Left lung (tissue), 10 donors: ENCODE results near the gene CREBBP. TPM values are rescaled to one million over a fixed set of nuclear protein-coding genes. Genes with fewer than 3 reads are reported as not detected.

Source experiments
- ATAC-seq: fragments of 200-7000 bp; cut with Tn5 transposase; one replicate; pipeline ENCODE4 v1.9.1; 2020; ENCODE audit warnings: moderate library complexity
- DNase-seq, 4 donors: peaks; one replicate each; pipeline ENCODE4 v3.0.0-alpha.2; 2013 to 2020
- H3K27ac ChIP-seq, 2 donors: fragments of 200-600 bp; sonication (generic) in 1 of 2; one replicate each; pipeline versions ENCODE4 v1.5.0 to v1.8.0; 2020 to 2021
- H3K27me3 ChIP-seq, 2 donors: fragments of 200-600 bp; sonication (generic) in 1 of 2; one replicate each; pipeline versions ENCODE4 v1.5.0 to v1.8.0; 2020 to 2021
- H3K36me3 ChIP-seq, 2 donors: fragments of 200-600 bp; sonication (generic) in 1 of 2; one replicate each; pipeline versions ENCODE4 v1.5.0 to v1.8.0; 2020 to 2021
- H3K4me1 ChIP-seq, 2 donors: fragments of 200-600 bp; one replicate each; pipeline ENCODE4 v1.8.0; 2021
- H3K4me3 ChIP-seq, 2 donors: fragments of 200-600 bp; sonication (generic) in 1 of 2; one replicate each; pipeline versions ENCODE4 v1.5.0 to v1.8.0; 2020 to 2021; ENCODE audit warnings: mild to moderate bottlenecking in 1 of 2
- H3K9me3 ChIP-seq, 2 donors: fragments of 200-600 bp; sonication (generic) in 1 of 2; one replicate each; pipeline versions ENCODE4 v1.5.0 to v1.8.0; 2020 to 2021
- intact Hi-C, 2 donors: fragments of 100-400 bp; cut with DNase I; formaldehyde crosslinking; loops; one replicate each; pipeline versions ENCODE4 v1.11.2 to v1.14.2; 2022
- polyA plus RNA-seq, 6 donors: library from polyadenylated mRNA; unstranded; fragments of 120-200 nt; gene quantifications; one replicate each; pipeline ENCODE4 v1.2.1, GENCODE V29; 2013; ENCODE audit not compliant: insufficient read length in 6 of 6
- total RNA-seq, 2 donors: library from RNA; stranded (reverse); fragmentation: NEBNext Ultra II Directional; extraction: Animal tissue kit (Norgen Biotek cat#: 25700); gene quantifications; one replicate each; pipeline ENCODE4 v1.2.1, GENCODE V29; 2021
- TF ChIP-seq, protein P1 (sequence below), 2 donors: fragments of 200-600 bp; sonication (generic) in 1 of 2; IDR thresholded peaks; one replicate each; pipeline versions ENCODE4 v1.5.0 to v1.8.0; 2021; ENCODE audit warnings: antibody characterized with exemption in 2 of 2
- donor health status: DM: no; HTN: yes; CAD: no.
- donor health status: DM: no; HTN: no; CAD: no.

Gene CREBBP
- total and polyA plus RNA-seq, 8 donors = 48.3 to 112 (median 104) TPM

DNA sequence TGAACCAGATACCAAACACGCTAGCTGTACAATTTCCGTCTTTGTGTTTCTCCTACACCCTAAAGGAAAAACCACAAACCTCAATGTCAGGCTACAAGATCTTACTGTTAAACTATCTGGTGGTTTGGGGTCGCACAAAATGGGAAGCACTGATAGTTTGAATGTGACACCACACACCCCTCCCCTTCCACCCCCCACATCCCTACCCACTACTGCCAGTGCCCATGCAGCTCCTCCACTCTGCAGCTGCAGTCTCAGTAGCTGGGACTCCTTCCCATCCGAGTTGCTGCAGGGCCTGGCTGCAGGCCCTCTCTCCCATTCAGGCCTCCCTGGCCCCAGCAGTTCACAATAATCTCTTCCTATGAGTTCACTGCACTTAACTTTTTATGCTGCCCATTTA lies 181.6 kb downstream of the CREBBP start:
- intact Hi-C loops = loop anchor here in 1 of 2 donors (10.0 kb wide), 1 partner anchor 176 kb away; no protein-coding TSS in a partner anchor
- no peak for ATAC-seq
- Histone ChIP-seq H3K36me3 (no peaks in the 10 kb centered on the region), H3K27ac (no peak overlapping the region), H3K9me3 (no peaks in the 10 kb centered on the region), H3K4me1 (no peaks in the 10 kb centered on the region), H3K4me3 (no peak overlapping the region), H3K27me3 (no peaks in the 10 kb centered on the region)
- DNase-seq = no peak
- TF ChIP-seq, protein P1, sequence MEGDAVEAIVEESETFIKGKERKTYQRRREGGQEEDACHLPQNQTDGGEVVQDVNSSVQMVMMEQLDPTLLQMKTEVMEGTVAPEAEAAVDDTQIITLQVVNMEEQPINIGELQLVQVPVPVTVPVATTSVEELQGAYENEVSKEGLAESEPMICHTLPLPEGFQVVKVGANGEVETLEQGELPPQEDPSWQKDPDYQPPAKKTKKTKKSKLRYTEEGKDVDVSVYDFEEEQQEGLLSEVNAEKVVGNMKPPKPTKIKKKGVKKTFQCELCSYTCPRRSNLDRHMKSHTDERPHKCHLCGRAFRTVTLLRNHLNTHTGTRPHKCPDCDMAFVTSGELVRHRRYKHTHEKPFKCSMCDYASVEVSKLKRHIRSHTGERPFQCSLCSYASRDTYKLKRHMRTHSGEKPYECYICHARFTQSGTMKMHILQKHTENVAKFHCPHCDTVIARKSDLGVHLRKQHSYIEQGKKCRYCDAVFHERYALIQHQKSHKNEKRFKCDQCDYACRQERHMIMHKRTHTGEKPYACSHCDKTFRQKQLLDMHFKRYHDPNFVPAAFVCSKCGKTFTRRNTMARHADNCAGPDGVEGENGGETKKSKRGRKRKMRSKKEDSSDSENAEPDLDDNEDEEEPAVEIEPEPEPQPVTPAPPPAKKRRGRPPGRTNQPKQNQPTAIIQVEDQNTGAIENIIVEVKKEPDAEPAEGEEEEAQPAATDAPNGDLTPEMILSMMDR (IDR thresholded peaks at IDR 0.05) = no peak

DNA sequence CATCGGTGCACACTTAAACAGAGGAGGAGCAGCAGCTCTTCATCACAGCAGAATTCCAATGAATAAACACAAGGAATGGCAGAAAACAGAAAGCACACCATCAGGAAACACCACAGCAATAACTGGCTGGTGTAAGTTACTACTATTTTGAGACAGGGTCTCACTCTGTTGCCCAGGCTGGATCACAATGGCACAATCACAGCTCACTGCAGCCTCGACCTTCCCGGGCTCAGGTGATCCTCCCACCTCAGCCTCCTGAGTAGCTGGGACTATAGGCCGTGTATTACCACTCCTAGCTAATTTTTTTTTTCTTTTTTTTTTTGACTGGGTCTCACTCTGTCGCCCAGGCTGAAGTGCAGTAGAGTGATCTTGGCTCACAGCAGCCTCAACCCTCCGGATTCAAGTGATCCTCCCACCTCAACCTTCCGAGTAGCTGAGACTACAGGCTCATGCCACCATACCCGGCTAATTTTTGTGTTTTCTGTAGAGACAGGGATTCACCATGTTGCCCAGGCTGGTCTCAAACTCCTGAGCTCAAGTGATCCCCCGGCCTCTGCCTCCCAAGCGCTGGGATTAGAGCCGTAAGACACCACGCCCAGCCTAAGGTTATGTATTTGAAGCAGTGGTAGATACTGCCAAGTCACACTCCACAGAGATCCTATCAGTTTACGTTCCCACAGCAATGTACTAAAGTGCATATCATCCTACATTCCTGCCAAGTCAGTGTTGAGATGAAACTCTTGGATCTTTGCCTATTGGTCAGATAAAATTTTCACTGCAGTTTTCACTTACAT lies 183.9 kb downstream of the CREBBP start:
- intact Hi-C loops = loop anchor here in 1 of 2 donors (10.0 kb wide), 1 partner anchor 178 kb away; no protein-coding TSS in a partner anchor
- Histone ChIP-seq H3K27ac (no peak overlapping the region), H3K27me3 (no peaks in the 10 kb centered on the region), H3K4me1 (no peaks in the 10 kb centered on the region), H3K4me3 (no peak overlapping the region), H3K36me3 (no peaks in the 10 kb centered on the region), H3K9me3 (no peaks in the 10 kb centered on the region)
- ATAC-seq (no peak), DNase-seq (no peak)
- TF ChIP-seq, protein P1 (IDR thresholded peaks at IDR 0.05) = no peak

DNA sequence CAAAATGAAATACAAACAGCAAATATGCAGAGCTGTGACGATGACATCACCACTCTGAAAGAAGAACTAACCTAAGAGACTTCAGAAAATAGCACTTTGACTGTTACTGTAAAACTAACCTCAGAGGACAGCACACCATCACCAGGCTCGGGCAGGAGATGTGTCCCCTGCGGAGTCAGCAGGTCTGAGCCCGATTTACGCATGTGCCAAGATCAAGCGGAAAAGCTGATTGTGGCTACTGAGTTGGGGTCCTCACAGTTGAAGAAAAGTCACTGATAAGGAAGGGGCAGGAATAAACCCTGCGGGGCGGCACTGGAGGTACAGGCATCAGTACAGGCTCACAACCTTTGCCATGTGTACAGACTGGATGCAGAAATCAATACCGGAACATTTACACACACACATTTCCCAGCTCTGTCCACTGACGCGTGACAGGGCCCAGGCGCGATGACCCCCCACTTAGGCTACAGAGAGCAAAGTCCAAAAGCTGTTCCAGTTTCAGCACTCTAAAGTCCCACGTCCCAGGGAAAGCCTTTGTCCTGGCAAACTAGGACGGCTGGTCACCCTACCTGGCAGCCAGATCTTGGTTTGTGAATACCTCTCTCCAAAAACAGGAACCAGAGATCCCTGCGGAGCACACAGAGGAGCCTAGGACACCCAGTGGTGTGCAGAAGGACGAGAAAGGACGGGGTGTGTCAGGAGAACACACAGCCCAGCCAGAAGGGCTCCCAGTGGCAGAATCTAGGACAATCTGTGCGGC lies 184.7 kb downstream of the CREBBP start:
- TF ChIP-seq, protein P1 (IDR thresholded peaks at IDR 0.05) = no peak
- no peak overlapping the region for H3K27ac ChIP-seq
- intact Hi-C loops = loop anchor here in 1 of 2 donors (10.0 kb wide), 1 partner anchor 179 kb away; no protein-coding TSS in a partner anchor

DNA sequence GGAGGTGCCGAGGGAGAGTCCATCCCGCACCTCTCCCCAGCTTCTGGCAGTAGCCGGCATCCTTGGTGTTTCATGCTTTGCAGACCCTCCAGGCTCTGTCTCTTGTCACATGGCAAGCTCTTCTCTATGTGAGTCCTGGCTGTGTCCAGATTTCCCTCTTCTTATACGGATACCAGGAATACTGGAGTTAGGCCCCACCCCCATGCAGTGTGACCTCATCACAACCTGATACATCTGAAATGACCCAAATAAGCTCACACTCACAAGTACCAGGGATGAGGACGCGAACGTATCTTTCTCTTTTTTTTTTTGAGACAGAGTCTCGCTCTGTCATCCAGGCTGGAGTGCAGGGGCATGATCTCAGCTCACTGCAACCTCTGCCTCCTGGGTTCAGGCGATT lies 186.5 kb downstream of the CREBBP start:
- no peaks in the 10 kb centered on the region for H3K9me3 ChIP-seq
- ATAC-seq (no peak), DNase-seq (no peak)
- intact Hi-C loops = loop anchor here in 1 of 2 donors (10.0 kb wide), 1 partner anchor 181 kb away; no protein-coding TSS in a partner anchor
- H3K4me1 ChIP-seq = peaks cover 7% of the 10 kb centered on the region in 2 donors
- H3K4me3 ChIP-seq = no peak overlapping the region
- H3K27ac ChIP-seq = no peak overlapping the region
- TF ChIP-seq, protein P1 (IDR thresholded peaks at IDR 0.05) = no peak
- no peaks in the 10 kb centered on the region for H3K27me3 ChIP-seq
- H3K36me3 ChIP-seq = no peaks in the 10 kb centered on the region

More for the DNA sequence above, 184.7 kb downstream of the CREBBP start:
- Histone ChIP-seq H3K36me3 (no peaks in the 10 kb centered on the region), H3K9me3 (no peaks in the 10 kb centered on the region), H3K4me3 (no peak overlapping the region), H3K27me3 (no peaks in the 10 kb centered on the region), H3K4me1 (peaks cover 4% of the 10 kb centered on the region in 2 donors)
- no peak for ATAC-seq
- no peak for DNase-seq

DNA sequence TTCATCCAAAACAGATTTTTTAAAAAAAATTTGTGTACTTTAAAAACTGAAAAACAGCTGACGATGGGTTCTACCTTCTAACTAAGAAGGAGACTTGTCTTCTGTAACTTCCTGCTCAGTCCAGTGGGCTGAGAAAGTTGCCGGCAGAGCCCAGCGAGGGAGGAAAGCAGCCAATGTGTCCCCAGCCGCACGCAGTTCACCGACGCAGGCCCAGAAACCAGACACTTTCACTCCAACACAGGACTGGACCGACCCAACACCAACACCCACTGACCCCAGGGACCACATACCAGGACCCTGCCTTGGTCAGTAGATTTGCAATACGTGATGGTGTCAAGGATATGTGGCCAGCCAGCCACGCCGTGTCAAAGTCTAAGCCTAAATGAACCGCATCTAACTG lies 188.8 kb downstream of the CREBBP start:
- Histone ChIP-seq H3K36me3 (peaks cover 0 to 22% of the 10 kb centered on the region in 2 donors), H3K9me3 (no peaks in the 10 kb centered on the region), H3K4me3 (no peak overlapping the region), H3K27ac (no peak overlapping the region), H3K27me3 (no peaks in the 10 kb centered on the region), H3K4me1 (peaks cover 7% of the 10 kb centered on the region in 2 donors)
- ATAC-seq (no peak), DNase-seq (no peak)
- intact Hi-C loops = loop anchor here in 1 of 2 donors (10.0 kb wide), 1 partner anchor 183 kb away; no protein-coding TSS in a partner anchor
- TF ChIP-seq, protein P1 (IDR thresholded peaks at IDR 0.05) = no peak
